Measurements from ENCODE around the gene CFAP77.

DNA sequence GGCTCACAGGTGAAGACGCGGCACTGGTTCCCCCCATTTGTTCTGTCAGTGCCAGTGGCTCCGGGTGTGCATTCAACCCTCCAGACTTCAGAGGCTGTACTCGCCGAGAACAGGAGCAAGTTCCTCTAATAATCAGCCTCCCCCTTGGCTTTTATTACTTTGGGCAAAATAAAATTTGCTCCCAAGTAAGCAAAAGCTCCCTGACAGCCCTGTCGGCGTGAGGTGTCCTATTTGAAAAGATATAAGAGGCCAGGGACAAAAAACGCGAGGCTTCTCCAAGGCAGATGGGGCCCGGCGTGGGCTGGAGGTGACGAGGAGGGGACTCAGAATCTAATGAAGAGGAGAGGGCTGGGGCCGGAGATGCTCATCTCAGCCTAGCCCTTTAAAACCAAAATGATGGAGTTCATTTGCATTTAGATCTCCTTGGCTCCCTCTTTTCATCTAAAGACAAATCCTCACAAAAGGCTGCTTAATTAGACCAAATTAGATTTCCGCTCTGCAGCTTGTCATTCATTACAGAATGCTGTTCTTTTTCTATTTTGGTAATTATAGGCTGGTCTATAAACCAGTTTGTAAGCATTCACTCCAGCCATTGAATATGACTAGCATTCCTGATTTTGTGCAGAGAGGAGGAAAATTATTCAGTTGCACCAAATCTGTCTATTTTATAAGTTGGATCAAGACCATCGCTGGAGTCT is 68.5 kb downstream of the CFAP77 start:
- TF ChIP-seq, protein P1, sequence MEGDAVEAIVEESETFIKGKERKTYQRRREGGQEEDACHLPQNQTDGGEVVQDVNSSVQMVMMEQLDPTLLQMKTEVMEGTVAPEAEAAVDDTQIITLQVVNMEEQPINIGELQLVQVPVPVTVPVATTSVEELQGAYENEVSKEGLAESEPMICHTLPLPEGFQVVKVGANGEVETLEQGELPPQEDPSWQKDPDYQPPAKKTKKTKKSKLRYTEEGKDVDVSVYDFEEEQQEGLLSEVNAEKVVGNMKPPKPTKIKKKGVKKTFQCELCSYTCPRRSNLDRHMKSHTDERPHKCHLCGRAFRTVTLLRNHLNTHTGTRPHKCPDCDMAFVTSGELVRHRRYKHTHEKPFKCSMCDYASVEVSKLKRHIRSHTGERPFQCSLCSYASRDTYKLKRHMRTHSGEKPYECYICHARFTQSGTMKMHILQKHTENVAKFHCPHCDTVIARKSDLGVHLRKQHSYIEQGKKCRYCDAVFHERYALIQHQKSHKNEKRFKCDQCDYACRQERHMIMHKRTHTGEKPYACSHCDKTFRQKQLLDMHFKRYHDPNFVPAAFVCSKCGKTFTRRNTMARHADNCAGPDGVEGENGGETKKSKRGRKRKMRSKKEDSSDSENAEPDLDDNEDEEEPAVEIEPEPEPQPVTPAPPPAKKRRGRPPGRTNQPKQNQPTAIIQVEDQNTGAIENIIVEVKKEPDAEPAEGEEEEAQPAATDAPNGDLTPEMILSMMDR (IDR thresholded peaks at IDR 0.05): no peak
- TF ChIP-seq EZH2 (IDR thresholded peaks at IDR 0.05) (no peak), EZH2phosphoT487 (IDR thresholded peaks at IDR 0.05) (no peak)

Measured in neural progenitor cell (in vitro differentiated cells).